GM12875 (cell line): ENCODE results near the gene LRRC10.

Source experiments
- H3K4me3 ChIP-seq: one replicate; pipeline ENCODE4 v1.5.1; 2011; ENCODE audit warnings: low read depth, low read length, control low read depth
- CTCF ChIP-seq: IDR thresholded peaks from 2 replicates; pipeline ENCODE4 v1.5.1; 2011; ENCODE audit warnings: low read depth, mild to moderate bottlenecking, control low read depth, inconsistent platforms, low read length, moderate library complexity, borderline replicate concordance; ENCODE audit not compliant: insufficient read depth

Gene LRRC10

GRCh38 chr12:69610729-69611128 lies at the start of gene LRRC10:
LRRC10 (minus strand) TSS chr12:69610907; CDS start chr12:69610838, 69 bp downstream.
- no peak within 1 kb of the TSS for H3K4me3 ChIP-seq
- no peak for TF ChIP-seq CTCF

- TF ChIP-seq CTCF, result no peak
- no peak overlapping the region for H3K4me3 ChIP-seq
These were observed 49.6 kb upstream of the LRRC10 start for GRCh38 chr12:69660164-69660863.

GRCh38 chr12:69658203-69658602 lies 47.5 kb upstream of the LRRC10 start:
- H3K4me3 ChIP-seq, result no peak overlapping the region
- TF ChIP-seq CTCF, result no peak

- TF ChIP-seq CTCF, result no peak
- H3K4me3 ChIP-seq, result no peak overlapping the region
These were observed 46.9 kb upstream of the LRRC10 start for GRCh38 chr12:69657376-69658137.

GRCh38 chr12:69655616-69656340 lies 45.1 kb upstream of the LRRC10 start:
- no peak for TF ChIP-seq CTCF
- no peak overlapping the region for H3K4me3 ChIP-seq

GRCh38 chr12:69653703-69654102 lies 43.0 kb upstream of the LRRC10 start:
- H3K4me3 ChIP-seq, result no peak overlapping the region
- TF ChIP-seq CTCF, result no peak
